RWPE2 (cell line): Measurements from ENCODE around the gene PIM3.
A peak's percentile ranks its signal among the peaks of the same experiment; 100 is the strongest.

ENCODE experiments used
- ATAC-seq: fragments of 200-7000 bp; cut with Tn5 transposase; 3 replicates; pipeline ENCODE4 v1.9.1; 2021; ENCODE audit warnings: low read depth
- DNase-seq: peaks from one replicate; pipeline ENCODE4 v3.0.0-alpha.2; 2020; ENCODE audit warnings: low spot score
- H3K27ac ChIP-seq: fragments of 450-650 bp; 2 replicates; pipeline ENCODE4 v1.5.1; 2017; ENCODE audit warnings: mild to moderate bottlenecking; ENCODE audit not compliant: poor library complexity, severe bottlenecking
- H3K27me3 ChIP-seq: fragments of 250-450 bp; sonication (Bioruptor Pico); 2 replicates; pipeline ENCODE4 v1.5.1; 2021; ENCODE audit warnings: mild to moderate bottlenecking, moderate library complexity; ENCODE audit not compliant: insufficient read depth, poor library complexity, severe bottlenecking
- H3K36me3 ChIP-seq: fragments of 250-450 bp; sonication (Bioruptor Pico); 2 replicates; pipeline ENCODE4 v1.5.1; 2020; ENCODE audit warnings: low read depth, mild to moderate bottlenecking, moderate library complexity
- H3K4me1 ChIP-seq: fragments of 250-450 bp; sonication (Bioruptor Pico); 2 replicates; pipeline ENCODE4 v1.5.1; 2021; ENCODE audit warnings: mild to moderate bottlenecking, moderate library complexity; ENCODE audit not compliant: insufficient read depth, poor library complexity, severe bottlenecking
- H3K4me3 ChIP-seq: fragments of 250-450 bp; sonication (Bioruptor Pico); 2 replicates; pipeline ENCODE4 v1.5.1; 2021; ENCODE audit warnings: mild to moderate bottlenecking, moderate library complexity; ENCODE audit not compliant: severe bottlenecking
- H3K9me3 ChIP-seq: fragments of 250-450 bp; sonication (Bioruptor Pico); 2 replicates; pipeline ENCODE4 v1.5.1; 2021; ENCODE audit warnings: mild to moderate bottlenecking, moderate library complexity; ENCODE audit not compliant: severe bottlenecking
- CTCF ChIP-seq: fragments of 450-650 bp; IDR thresholded peaks from one replicate; pipeline ENCODE4 v1.5.1; 2017; ENCODE audit warnings: mild to moderate bottlenecking, moderate library complexity; ENCODE audit not compliant: poor library complexity, severe bottlenecking

The PIM3 gene

GRCh38 chr22:49960159-49961004, at the start of gene PIM3:
TSS of gene PIM3 (plus strand) at chr22:49960772. CDS start at chr22:49960948, 176 bp downstream.
- Histone ChIP-seq H3K27ac (peak within 1 kb of the TSS; percentile 81), H3K4me1 (peaks cover 14% of the 10 kb centered on the region)

GRCh38 chr22:49911881-49912625, 48.5 kb upstream of the PIM3 start:
- no peak for TF ChIP-seq CTCF
- ATAC-seq (no peak), DNase-seq (no peak)
- Histone ChIP-seq H3K36me3 (peaks cover 79% of the 10 kb centered on the region), H3K4me1 (no peaks in the 10 kb centered on the region), H3K27ac (no peak overlapping the region), H3K9me3 (no peaks in the 10 kb centered on the region), H3K4me3 (no peak overlapping the region), H3K27me3 (no peaks in the 10 kb centered on the region)

More at GRCh38 chr22:49960159-49961004, at the start of gene PIM3:
- Histone ChIP-seq H3K36me3 (peaks cover 34% of the 10 kb centered on the region), H3K4me3 (peak within 1 kb of the TSS; percentile 83), H3K27me3 (no peaks in the 10 kb centered on the region), H3K9me3 (no peaks in the 10 kb centered on the region)
- DNase-seq (no peak), ATAC-seq (peak; percentile 73)
- no peak for TF ChIP-seq CTCF

GRCh38 chr22:49913026-49913425, 47.5 kb upstream of the PIM3 start:
- Histone ChIP-seq H3K27me3 (no peaks in the 10 kb centered on the region), H3K27ac (no peak overlapping the region), H3K4me3 (no peak overlapping the region), H3K9me3 (no peaks in the 10 kb centered on the region), H3K36me3 (peaks cover 70% of the 10 kb centered on the region), H3K4me1 (no peaks in the 10 kb centered on the region)
- DNase-seq (no peak), ATAC-seq (no peak)
- no peak for TF ChIP-seq CTCF

GRCh38 chr22:49913446-49913845, 47.1 kb upstream of the PIM3 start:
- TF ChIP-seq CTCF = no peak
- ATAC-seq (no peak), DNase-seq (peak; percentile 45)
- Histone ChIP-seq H3K27me3 (no peaks in the 10 kb centered on the region), H3K27ac (no peak overlapping the region), H3K4me3 (no peak overlapping the region), H3K36me3 (peaks cover 67% of the 10 kb centered on the region), H3K9me3 (no peaks in the 10 kb centered on the region), H3K4me1 (no peaks in the 10 kb centered on the region)
